AG08395 (cell line): ENCODE data around the gene HOXA3.

ENCODE experiments used
- DNase-seq: peaks from one replicate; pipeline ENCODE4 v3.0.0; 2012; ENCODE audit warnings: mixed read lengths, low spot score

Gene HOXA3

GRCh38 chr7:27113991-27114769 is 38.2 kb downstream of the HOXA3 start:
- DNase-seq: no peak

DNA sequence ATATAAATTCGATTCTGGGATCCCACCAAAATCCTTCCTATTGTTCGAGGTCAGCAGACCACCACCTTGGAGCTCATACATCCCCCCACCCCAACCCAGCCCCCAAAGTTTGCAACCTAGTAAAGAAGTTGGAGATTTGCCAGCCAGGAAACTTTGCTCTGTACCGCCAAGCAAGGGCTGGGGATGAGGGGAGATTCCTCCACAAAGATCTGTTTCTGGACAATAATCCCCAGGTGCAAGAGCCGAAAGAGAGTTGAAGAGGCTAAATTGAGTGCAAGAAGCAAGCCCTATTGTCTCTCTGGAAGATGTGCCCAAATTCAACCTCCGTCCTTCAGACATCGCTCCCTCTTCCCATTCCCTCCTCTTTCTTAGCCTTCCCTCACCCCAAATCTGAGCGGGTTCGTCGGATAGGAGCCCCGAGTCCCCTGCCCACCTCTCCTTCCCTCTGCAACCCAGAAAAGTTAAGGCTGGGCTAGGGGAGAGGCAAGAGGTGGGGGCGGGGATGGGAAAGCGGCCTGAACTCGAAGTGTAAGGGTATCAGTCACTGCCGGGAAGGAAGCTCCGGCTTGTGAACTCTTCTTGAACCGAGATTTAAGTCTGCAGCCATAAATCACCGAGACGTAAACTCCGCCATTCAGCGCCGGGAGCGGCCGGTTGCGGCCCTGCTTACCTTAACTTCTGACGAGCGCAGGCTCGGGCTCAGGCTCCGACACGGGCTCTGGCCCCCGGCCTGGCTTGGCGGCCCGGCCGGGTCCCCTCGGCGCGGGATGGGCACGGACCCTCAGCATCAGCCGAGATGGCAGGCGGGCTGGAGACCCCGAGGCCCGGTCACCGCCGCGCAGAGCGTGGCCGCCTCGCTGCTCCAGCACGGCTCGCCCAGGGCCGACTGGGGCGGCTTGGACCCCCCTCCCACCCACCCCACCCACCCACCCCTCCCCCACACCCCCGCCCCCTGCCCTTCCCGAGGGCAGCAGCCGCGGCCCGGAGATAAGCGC is 39.1 kb downstream of the HOXA3 start:
- DNase-seq: no peak

DNA sequence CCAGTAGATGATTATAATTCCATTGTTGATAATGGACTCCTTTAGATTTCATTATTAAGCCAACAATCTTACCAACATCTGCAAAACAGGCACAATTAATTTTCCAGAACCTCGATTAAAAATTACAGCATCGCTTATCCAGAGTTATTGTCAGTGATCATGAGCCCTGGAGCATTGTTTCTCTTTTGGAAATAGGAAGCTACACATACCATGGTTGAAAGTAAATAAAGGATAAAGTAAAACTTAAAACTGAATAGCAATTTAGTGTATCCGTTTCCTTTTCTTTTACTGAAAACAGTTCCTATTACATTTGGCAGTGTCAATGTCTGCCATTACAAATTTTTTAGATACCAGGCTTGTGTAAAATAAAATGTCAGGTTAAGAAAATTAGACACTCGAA is 40.0 kb downstream of the HOXA3 start:
- no peak for DNase-seq

DNA sequence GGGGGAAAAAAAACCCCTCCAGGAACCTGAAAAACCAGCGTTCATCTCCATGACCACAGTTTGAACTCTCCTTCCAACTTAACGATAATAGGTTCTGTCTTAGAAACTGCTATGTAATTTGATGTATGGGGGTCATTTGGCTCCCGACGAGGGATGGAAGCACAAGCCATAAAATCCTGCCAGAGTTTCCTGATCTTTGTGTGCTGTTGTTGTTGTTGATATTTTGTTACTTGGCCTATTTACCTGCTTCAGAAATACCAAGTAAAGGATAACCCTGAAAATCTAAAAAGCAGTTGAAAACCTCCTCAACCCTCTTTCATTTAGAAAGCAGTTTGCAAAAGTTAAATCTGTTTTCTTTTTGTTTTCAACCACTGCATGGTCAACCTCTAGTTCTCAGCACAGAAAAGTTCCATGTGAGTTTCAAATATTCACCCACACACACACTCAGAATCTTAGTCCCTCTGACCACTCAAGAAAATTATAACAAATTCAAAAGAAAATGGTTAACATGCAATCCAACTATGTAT is 40.6 kb downstream of the HOXA3 start:
- no peak for DNase-seq

DNA sequence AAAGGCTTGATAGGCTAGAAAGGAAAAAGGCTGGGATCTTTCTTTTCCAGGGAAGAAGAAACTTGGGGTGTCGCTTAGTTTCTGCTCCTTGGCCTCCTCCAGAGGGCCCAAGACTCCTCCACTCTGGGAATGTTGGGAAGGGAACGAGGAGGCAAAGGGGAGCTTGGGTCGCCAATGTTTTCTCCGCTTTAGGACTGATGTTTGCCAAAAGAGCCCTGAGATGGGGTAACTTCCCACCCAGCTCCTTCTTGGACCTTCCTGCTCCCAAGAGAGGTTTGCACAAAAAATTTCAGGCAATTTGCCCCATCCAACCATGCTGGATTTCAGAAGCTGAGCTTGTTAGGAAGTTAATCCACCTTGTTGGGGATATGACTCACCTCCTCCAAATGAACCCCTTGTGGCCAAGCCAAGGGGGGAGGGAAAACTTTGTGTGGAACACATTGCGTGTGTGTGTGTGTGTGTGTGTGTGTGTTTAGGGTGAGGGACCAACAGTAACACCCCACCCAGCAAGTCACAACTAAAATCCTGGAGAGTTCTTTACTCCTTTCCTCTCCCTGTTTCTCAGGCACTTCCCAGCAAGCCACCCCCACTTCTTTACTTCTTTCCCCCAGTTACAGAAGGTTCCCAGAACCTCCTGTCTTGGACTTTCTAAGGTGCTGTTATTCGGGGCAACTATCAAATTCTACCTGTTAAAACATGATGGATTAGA is 41.2 kb downstream of the HOXA3 start:
- peak; percentile 70 for DNase-seq

DNA sequence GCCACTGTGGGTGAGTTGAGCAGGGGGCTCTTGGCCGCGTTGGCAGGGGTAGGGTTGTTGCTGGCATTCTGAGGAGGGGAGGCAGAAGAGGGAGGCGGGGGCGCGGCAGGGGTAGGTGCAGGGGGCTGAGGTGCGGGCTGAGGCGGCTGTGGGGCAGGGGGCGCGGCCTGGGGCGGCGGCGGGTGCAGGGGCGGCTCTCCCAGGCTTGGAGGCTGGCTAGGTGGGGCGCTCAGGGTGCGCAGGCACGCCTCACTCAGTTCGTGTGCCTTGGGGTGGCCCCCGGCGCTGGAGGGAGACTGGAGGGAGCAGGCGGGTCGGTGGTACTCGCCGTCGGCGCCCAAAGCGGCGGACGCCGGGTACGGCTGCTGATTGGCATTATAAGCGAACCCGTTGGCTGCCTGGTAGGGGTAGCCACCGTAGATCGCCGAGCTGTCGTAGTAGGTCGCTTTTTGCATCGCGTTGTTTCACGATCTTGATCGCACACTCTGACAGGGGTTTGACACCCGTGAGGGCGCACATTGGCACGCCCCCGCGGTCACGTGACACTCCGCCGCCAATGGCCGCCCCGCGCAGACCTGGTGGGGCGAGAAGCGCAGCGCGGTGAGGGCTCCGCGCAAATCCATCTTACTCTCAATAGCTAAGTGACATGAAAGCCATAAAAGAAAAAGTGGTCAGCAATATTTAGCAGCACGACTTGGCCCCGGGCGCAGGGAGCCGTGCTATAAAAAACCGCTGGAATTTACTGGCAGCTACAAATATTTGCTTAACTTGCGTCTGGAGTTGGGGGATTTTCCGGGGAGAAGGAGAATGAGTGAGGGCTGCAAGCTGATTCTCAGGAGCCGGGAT is 42.0 kb downstream of the HOXA3 start:
- peak; percentile 55 for DNase-seq

DNA sequence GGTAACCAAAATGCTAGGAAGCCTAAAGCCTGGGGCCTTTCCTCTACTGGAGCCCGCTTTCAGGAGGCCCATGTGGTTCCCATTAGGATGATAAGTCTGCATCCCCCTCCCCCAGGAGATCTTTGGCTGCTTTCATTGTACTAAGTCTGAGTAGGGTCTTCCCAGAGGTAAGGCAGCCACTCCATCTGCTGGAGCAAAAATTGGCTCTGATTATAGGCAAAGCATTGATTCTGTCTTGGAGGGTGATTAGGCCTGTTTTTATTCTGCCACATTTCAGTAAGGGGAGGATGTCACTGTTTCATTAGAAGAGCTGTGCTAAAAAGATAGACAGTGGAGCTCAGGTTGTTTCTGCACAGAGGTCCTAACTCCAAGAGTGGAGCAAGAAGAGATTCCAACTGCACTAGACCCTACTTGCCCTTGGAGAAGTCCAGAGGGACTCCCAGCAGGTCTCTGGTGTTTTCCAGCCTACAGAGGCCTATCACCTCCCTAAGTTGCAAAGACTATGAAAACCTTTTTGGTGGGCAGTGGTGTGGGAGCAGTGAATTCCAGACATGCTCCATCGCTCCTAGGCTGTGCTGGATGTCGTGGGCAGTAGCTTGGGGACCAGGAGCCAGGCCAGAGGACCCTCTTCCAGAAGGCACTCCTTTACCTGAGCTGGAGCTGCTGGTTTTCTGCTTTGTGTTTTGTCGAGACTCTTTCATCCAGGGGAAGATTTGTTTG is 42.8 kb downstream of the HOXA3 start:
- no peak for DNase-seq

DNA sequence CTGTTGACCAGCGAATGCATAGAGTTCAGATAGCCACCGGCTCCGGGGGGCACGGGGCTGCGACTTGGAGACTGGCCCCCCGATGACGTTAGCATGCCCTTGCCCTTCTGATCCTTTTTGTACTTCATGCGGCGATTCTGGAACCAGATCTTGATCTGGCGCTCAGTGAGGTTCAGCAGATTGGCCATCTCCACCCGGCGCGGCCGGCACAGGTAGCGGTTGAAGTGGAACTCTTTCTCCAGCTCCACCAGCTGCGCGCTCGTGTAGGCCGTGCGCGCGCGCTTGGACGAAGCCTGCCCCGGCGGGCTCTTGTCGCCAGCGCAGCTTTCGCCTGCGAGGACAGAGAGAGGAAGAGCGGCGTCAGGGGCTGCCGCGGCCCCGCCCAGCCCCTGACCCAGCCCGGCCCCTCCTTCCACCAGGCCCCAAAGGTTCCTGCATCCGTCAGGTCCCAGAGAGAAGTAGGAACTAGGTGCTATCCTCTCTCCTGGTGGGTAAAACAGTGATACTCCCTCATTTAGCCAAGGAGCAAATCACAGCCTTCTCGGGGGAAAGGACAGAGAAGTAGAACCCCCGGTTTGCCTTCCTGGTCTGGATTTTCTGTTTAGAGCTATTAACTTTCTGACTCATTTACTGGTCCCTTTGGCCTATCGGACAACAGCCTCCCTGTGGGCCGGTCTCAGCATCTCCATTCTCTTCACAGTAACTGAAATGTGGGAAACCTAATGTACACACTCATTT is 43.8 kb downstream of the HOXA3 start:
- DNase-seq: no peak

DNA sequence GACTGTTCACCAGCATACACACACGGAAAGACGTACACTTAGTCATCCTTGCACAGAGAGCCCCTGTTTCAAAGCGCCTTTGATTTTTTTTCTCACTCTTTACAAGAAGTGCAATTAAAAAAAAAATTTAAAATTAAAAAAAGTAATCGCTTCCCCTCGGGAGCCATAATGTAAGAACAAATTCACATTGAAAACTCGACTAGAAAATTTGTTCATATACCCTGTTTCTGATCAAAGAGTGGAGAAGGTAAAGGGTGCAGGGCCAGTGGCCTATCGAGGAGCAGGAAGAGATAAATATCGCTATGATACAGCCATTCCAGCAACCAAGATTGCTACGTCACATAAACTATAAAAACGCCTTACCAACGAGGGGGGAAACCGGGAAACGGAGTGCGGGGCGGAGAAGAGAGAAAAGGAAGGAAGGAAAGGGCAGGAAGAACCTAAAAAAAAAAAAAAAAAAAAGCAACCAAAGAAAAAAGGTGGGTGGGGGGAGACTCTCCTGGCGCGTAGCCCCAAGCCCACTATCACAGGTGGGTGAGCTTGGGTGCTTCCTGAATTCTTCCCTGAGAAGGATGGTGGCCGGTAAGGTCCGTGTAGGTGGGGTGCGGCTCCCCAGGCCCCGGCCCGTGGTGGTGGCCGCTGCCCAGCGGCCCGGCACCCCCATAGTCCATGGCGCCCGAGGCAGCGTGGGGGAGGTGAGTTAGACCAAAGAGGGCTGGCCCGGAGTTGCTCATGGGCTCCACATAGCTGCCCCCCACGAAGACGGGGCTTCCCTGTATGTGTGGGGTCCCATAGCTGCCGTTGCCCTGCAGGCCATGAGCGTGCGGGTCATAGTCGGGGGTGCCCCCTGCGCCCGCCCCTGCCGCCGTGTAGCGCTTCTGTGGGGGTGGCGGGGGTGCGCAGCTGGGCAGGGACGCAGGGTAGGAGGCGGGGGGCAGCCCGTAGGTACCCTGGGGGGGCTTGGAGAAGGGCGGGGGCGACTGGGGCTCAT is 44.7 kb downstream of the HOXA3 start:
- DNase-seq: no peak

GRCh38 chr7:27106901-27107240 is 45.5 kb downstream of the HOXA3 start:
- no peak for DNase-seq

GRCh38 chr7:27106181-27106900 is 46.0 kb downstream of the HOXA3 start:
- no peak for DNase-seq

DNA sequence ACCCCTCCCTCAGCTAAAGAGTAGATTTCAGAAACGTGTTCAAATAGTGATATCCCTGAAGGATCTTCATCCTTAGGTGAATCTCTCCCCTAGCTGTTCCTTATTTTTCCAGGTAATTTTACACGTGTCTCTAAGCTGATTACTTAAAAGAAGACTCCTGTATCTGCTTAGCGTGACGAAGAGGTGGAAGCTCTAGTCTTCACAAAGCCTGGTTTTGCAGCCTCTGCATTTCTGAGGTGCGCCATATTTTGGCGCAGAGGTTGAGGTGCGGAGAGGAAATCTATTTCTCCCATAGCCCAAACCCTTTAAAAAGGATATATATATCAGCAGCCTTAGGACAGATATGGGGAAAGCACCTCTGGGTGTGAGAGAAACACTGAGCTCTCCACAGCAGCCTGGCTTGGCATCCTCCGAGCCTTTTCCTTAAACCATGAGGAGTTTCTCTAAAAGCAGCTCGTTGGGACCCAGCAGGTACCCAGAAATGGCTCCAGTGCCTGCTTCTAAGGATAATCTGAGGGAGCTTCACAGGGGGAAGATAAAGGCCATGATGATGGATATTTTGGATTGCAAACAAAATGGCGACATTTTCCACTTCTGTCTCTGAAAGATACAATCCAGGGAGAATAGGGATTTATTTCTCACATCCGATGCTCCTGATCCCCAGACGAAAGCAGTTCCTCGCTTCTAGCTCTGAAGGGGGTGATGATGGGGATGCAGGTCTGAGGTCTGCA is 46.9 kb downstream of the HOXA3 start:
- DNase-seq: no peak

DNA sequence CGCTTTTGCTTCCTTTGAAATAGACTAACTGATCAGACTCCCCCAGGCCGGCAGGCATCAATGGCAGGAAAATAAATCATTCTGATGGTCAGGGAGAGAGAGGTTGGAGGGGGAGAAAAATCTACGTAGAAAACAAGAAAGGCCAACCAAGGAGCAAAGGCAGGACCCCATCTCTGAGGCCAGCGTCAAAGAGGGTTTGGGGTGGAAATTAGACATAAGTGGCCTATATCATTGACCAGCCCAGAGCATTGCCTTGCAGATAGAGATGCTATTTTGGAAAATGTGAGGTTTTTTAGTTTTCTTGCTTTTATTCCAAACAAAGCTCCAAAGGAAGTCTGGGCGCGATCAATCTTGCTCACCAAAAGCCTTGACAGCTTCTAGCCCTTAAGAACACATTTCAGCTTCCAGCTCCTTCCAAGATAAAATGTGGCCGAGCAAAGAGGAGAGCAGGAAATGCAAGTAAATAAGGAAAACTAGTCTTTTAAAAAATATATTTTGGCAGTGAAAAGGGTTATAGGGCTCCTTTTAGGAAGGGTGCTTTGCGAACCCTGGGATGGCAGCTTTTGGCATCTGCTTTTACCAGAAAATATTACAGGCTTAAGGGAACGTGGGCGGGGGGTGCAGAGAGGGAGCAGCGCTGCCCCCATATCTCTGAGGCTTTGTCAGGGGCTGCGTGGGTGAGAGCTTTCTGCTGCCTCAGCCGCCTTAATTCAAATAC is 47.9 kb downstream of the HOXA3 start:
- DNase-seq: no peak

GRCh38 chr7:27103489-27104226 is 48.7 kb downstream of the HOXA3 start:
- DNase-seq: no peak

- no peak for DNase-seq
These were observed 49.6 kb downstream of the HOXA3 start, which contains the start of gene HOXA2 for GRCh38 chr7:27102581-27103442. HOXA2 (minus strand) TSS chr7:27102683; CDS start chr7:27102500, 183 bp downstream.
